Measurements from ENCODE around the gene TLCD2.
"Not testable (repeated sequence)": the region's sequence is repeated elsewhere in the genome, so short reads cannot be mapped to it uniquely, and the experiment has no call there.

TLCD2 gene

DNA sequence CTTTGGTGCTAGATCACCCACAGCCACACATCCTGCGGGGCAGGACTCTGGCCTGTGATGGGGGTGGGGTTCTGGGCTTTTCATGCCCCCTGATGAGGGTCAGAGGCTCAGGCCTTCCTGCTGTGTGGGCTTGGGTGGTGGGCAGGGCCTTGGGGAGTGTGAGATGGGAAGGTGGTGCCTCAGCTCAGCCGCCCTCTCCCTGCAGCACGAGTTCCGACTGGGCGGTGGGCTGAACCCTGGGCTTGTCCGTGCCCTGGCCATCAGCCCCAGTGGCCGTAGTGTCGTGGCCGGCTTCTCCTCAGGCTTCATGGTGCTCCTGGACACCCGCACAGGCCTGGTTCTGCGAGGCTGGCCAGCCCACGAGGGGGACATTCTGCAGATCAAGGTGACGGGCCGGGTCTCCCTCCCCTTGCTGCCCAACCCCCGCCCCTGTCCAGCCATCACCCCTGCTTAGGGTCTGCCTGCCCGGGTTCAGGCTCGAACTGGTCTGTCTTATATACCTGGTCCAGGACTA, 25.7 kb upstream of the TLCD2 start:
- ATAC-seq, result no peak
- no peak for DNase-seq

DNA sequence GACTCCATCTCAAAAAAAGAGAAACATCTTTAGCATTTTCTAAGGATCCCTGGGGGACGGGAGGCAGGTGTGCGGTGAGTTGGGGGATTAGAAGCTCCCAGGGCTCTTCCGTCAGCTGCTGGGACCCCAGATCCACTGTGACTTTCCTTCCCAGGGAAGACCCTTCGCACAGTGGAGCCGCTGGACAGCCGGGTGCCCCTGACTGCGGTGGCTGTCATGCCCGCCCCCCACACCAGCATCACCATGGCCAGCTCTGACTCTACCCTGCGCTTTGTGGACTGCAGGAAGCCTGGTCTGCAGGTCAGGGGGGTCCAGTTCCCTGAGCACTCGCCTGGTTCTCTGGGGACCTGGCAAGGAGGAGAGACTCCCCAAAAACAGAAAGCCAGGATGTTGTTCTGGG, 25.2 kb upstream of the TLCD2 start:
- DNase-seq (no peak), ATAC-seq (no peak)

DNA sequence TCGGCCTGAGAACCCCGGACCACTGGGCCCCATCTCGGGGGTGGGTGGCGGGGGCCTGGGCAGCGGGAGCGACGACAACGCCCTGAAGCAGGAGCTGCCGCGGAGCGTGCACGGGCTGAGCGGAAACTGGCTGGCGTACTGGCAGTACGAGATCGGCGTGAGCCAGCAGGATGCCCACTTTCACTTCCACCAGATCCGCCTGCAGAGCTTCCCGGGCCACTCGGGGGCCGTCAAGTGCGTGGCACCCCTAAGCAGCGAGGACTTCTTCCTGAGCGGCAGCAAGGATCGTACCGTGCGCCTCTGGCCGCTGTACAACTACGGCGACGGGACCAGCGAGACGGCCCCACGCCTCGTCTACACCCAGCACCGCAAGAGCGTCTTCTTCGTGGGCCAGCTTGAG, 23.6 kb upstream of the TLCD2 start:
- ATAC-seq, result no peak

DNA sequence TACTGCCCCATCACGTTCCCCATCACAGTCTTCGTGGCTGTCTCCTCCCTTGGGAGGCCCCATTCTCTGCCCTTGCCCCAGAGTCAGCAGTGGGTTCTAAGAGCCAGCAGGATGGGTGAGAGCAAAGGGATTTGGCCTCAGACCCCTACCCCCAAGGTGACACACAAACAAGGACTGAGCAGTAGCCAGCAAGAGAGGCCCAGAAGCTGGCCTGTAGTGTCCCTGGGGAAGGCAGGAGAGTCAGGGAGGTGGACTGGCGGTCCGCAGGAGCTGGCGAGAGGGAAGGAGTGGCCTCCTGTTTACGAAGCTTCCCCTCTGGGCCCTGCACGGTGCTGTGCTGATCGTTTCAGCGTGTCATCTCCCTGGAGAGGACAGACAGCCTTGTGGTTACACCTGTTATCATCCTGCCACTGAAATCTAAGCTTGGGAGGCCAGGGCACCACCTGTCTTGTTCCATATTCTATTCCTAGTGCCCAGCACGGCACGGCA, 22.7 kb upstream of the TLCD2 start:
- no peak for ATAC-seq

More for the DNA sequence above, 23.6 kb upstream of the TLCD2 start:
- no peak for DNase-seq

DNA sequence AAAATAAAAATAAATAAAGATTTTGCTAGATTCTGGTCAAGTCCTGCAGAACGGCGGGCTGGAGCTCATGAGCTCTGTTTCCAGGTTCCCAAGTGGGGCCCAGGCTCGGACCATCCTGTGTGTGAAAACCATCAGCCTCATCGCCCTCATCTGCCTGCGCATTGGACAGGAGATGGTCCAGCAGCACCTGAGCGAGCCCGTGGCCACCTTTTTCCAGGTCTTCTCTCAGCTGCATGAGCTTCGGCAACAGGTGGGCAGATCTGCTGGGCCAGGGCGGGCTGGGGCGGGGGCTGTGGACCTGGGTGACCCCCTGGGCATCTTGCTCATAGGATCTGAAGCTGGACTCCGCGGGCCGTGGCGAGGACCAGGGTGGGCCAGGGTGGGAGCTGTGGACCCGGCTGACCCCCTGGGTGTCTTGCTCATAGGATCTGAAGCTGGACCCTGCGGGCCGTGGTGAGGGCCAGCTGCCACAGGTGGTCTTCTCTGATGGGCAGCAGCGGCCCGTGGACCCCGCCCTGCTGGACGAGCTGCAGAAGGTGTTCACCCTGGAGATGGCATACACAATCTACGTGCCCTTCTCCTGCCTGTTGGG, 22.2 kb upstream of the TLCD2 start:
- DNase-seq (no peak), ATAC-seq (no peak)

More for the DNA sequence above, 22.7 kb upstream of the TLCD2 start:
- DNase-seq, result no peak

DNA sequence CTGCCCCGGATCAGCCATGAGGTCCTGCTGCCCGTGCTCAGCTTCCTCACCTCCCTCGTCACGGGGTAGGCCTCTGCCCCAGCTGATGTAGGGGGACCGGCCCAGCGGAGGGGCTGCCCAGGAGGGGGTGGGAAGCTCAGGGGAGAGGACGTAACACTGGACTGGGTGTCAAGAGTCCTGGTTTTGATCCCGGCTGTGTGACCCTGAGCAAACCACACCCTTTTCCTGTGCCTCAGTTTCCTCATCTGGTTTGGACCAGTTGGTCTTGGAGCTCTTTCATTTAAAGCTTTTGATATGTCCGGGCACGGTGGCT, 21.0 kb upstream of the TLCD2 start:
- ATAC-seq, result no peak
- no peak for DNase-seq

DNA sequence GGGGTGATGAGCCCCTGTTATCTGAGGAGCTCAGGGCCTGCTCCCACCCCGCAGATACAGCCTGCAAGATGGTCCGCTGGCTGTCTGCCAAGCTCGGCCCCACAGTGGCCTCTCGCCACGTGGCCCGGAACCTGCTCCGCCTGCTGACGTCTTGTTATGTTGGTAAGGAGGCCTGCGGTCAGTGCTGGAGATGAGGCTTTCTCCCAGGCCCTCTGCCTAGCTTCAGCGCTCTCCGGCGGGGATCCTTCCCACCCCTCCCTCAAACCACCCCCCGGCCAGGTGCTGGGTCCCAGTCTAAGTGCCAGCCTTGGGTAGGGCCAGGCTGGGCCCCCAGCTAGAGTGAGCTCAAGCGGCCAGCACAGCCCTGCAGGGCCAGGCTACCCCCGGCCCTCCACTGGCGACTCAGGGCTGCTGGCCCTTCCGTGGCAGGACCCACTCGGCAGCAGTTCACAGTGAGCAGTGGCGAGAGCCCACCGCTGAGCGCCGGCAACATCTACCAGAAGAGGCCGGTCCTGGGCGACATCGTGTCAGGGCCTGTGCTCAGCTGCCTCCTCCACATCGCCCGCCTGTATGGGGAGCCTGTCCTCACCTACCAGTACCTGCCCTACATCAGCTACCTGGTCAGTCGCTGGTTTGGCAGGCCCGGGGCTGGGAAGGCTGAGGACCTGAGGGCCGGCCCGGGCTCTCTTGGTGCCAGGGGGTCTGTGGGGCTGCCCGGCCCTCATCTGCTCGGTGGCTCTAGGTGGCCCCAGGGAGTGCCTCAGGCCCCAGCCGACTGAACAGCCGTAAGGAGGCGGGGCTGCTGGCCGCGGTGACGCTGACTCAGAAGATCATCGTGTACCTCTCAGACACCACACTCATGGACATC, 20.4 kb upstream of the TLCD2 start:
- no peak for DNase-seq
- ATAC-seq, result no peak

DNA sequence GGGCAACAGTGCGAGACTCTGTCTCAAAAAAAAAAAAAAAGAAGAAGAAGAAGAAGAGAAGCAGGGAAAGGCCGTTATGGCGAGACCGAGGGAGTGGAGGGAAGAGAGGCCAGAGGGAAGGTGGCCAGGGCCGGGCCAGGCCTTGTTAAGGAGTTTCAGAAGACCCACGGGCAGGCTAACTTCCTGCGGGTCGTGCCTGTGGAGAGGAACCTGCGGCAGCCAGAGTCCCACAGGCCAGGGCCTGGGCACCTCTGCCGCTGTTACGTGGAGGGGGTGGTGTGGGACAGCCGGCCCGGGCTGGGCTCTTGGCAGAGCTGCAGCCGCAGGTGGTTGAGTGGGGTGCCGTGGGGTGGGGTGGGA, 19.8 kb upstream of the TLCD2 start:
- no peak for ATAC-seq
- DNase-seq, result no peak

DNA sequence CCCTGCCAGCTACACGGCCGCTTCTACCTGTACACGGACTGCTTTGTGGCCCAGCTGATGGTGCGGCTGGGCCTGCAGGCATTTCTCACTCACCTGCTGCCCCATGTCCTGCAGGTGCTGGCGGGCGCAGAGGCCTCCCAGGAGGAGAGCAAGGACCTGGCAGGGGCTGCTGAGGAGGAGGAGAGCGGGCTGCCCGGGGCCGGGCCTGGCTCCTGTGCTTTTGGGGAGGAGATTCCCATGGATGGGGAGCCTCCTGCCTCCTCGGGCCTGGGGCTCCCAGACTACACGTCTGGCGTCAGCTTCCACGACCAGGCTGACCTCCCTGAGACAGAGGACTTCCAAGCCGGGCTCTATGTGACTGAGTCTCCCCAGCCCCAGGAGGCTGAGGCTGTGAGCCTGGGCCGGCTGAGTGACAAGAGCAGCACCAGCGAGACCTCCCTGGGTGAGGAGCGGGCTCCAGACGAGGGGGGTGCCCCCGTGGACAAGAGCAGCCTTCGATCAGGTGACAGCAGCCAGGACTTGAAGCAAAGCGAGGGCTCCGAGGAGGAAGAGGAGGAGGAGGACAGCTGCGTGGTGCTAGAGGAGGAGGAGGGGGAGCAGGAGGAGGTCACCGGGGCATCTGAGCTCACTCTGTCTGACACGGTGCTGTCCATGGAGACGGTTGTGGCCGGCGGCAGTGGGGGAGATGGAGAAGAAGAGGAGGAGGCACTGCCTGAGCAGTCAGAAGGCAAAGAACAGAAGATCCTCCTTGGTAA, 17.9 kb upstream of the TLCD2 start:
- DNase-seq (no peak), ATAC-seq (no peak)

DNA sequence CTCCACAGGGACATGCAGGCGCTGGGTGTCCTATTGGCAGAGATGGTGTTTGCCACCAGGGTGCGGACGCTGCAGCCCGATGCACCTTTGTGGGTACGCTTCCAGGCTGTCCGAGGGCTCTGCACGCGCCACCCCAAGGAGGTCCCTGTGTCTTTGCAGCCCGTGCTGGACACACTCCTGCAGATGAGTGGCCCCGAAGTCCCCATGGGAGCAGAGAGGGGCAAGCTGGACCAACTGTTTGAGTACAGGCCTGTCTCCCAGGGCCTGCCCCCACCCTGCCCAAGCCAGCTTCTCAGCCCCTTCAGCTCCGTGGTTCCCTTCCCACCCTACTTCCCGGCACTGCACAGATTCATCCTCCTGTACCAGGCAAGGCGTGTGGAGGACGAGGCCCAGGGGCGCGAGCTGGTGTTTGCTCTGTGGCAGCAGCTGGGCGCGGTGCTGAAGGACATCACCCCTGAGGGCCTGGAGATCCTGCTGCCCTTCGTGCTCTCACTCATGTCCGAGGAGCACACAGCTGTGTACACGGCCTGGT, 17.1 kb upstream of the TLCD2 start:
- no peak for DNase-seq
- ATAC-seq, result no peak

DNA sequence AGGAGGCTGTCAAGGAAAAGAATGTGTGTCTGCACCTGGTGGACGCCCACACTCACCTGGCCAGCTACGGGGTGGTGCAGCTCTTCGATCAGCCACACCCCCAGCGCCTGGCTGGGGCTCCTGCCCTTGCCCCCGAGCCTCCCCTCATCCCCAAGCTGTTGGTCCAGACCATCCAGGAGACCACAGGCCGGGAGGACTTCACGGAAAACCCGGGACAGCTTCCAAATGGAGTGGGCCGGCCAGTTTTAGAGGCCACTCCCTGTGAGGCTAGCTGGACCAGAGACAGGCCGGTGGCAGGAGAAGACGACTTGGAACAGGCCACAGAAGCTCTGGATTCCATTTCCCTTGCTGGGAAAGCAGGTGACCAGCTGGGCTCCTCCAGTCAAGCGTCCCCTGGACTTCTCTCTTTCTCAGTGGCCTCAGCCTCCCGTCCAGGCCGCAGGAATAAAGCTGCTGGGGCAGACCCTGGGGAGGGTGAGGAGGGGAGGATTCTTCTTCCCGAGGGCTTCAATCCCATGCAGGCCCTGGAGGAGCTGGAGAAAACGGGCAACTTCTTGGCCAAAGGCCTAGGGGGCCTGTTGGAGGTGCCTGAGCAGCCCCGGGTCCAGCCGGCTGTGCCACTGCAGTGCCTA, 16.6 kb upstream of the TLCD2 start:
- DNase-seq, result no peak
- ATAC-seq, result no peak

DNA sequence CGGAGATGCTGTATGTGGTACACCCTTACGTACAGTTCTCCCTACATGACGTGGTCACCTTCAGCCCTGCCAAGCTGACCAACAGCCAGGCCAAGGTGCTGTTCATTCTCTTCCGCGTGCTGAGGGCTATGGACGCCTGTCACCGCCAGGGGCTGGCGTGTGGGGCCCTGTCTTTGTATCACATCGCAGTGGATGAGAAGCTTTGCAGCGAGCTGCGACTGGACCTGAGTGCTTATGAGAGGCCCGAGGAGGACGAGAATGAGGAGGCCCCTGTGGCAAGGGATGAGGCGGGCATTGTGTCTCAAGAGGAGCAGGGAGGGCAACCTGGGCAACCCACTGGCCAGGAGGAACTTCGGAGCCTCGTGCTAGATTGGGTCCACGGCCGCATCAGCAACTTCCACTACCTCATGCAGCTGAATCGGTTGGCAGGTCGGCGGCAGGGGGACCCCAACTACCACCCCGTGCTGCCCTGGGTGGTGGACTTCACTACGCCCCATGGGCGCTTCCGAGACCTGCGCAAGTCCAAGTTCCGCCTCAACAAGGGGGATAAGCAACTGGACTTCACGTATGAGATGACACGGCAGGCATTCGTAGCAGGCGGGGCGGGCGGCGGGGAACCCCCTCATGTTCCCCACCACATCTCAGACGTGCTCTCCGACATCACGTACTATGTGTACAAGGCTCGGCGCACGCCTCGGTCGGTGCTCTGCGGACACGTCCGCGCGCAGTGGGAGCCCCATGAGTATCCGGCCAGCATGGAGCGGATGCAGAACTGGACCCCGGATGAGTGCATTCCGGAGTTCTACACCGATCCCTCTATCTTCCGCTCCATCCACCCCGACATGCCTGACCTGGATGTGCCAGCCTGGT, 15.7 kb upstream of the TLCD2 start:
- DNase-seq (no peak), ATAC-seq (no peak)

DNA sequence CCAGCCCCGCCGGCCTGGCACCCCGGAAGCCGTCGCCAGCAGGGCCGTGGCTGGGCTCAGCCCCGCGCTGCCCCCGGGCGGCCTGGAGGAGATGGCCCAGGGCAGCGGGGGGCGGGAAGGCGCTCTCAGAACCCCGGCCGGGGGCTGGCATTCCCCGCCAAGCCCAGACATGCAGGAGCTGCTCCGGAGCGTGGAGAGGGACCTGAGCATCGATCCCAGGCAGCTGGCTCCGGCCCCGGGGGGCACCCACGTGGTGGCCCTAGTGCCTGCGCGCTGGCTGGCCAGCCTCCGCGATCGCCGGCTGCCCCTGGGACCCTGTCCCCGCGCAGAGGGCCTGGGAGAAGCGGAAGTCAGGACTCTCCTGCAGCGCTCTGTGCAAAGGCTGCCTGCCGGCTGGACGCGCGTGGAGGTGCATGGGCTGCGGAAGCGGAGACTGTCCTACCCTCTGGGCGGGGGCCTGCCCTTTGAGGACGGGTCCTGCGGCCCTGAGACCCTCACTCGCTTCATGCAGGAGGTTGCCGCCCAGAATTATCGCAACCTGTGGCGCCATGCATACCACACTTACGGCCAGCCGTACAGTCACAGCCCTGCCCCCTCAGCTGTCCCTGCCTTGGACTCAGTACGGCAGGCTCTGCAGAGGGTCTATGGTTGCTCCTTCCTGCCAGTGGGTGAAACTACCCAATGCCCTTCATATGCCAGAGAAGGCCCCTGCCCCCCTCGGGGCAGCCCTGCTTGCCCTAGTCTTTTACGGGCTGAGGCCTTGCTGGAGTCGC, 14.9 kb upstream of the TLCD2 start:
- no peak for DNase-seq
- ATAC-seq, result peak; percentile 59

DNA sequence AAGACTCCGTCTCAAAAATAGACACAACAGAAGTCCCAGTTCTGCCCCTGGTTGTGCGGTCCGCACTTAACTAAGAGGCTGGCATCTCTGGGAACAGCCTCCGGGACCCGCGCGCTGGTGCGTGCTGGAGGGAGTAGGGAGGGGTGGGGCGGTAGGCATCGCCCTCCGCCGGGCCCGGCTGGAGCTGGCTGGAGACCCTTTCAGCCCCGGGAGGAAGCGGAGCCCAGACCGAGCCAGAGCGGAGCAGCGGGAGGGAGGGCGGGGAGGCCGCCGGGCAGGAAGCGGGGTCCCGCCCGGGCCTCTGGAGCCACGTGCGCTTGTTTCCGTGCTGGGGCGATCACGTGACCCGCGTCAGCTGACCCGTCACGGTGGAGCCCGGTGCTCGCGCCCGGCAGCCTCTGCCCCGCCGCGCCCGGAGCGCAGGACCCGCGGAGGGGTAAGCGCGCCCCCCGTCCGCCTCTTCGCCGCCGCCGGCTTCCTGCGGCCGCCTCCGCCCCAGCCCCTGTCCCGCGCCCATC, 14.2 kb upstream of the TLCD2 start, which contains the start of gene WDR81:
WDR81 (plus strand) TSS at position 354 of the 518 bp plus-strand sequence. CDS start 256 bp downstream, outside the sequence.
- peak; percentile 82 for ATAC-seq
- peak; percentile 92 for DNase-seq

DNA sequence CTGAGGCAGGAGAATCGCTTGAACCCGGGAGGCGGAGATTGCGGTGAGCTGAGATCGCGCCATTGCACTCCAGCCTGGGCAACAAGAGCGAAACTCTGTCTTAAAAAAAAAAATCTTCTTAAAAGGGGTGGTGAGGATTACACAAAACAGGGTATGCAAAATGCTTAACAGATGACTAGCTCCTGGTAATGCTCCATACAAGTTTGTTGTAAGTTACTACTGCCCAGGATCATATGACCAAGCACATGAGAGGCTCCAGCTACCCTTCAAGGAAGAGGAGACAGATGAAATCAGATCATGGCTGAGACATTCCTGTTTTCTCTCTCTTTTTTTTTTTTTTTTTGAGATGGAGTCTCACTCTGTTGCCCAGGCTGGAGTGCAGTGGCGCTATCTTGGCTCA, 11.8 kb upstream of the TLCD2 start:
- not testable (repeated sequence) for DNase-seq, ATAC-seq

DNA sequence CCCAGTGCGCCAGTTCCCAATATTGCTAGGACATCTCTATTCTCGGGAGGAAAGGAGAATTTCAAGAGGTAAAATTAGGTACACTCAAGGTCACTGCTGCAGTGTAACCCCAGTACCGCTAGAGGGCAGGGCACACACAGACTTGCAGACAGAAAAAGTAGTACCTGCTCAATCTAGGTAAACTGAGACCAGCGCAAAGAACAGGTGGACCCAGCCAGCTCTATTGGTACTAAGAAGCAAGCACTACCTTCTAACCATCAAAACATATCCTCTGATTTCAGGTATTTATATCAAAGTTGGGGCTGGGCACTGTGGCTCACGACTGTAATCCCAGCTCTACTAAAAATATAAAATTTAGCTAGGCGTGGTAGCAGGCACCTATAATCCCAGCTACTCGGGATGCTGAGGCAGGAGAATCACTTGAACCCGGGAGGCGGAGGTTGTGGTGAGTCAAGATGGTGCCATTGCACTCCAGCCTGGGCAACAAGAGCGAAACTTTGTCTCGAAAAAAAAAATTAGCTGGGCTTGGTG, 10.7 kb upstream of the TLCD2 start:
- ATAC-seq (no peak), DNase-seq (peak; percentile 76)

DNA sequence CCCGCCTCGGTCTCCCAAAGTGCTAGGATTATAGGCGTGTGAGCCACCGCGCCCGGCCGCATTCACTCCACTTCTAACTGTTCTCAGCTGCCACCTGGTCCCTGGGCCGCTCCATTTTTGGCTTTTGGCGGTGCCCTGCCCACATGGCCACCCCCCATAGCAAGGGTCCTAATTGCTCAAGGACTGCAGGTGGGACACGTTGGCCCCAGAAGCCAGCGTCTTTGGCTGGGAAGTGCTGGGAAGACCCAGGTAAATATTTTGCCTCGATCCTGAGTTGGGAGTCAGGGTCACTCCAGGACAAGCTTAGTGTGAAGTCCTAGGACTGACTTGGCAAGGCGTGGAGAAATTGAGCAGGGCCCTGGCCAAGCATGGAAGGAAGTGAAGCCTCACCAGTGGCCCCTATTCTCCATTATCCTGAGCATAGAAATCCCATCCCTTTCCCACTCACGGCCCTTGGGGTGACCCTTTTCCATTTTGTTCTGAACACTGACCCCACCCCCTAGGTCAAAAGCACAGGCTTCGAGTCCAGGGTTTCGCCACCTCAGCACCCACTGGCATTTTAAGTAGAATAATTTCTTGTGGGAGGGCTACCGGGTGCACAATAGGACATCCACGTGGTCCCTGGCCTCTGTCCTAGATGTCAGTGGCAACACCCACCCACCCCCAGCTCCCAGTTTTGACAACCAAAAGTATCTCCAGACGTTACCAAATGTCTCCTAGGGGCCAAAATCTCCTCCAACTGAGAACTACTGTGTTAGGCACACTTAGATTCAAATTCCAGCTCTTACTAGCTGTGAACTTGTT, 8.4 kb upstream of the TLCD2 start:
- DNase-seq (no peak), ATAC-seq (no peak)

DNA sequence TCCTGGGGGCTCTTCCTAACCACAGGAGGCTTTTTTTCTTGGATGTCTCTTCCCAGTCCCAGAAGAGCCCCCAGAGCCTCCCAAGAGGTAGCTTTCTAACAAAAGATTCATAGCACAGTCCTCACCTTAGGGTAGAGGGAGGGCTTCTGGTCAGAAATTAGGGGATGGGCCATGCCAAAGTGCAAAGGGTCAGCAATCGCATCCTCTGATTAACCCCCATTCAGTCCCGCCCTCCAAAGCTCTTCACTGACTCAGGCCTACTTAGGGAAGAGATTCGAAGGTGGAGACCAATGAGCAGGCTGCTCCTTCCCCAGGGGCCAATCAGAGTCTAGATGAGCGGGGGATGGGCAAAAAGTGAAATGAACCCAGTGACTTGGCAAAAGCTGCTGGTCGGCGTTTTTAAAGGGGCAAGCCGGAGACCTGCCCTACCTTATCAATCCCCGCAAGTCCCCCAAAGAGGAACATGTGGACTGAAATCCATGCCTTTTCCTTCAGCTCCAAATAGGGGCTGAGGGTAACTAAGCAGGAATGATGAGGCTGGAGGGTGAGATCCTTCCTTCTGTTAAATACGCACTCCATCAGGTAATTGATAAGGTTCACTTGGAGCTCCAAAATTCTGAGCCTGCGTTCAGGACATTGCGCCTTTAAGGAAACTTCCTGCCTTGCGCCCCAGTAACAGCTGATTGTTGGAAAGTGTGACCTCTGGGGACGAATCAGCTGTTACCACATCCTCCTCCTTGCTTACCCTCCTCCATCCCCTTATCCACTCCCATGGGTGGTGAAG, 6.9 kb upstream of the TLCD2 start:
- DNase-seq (peak; percentile 86), ATAC-seq (peak; percentile 66)
